Measurements from ENCODE around the gene DLG2. TPM values are rescaled to one million over a fixed set of nuclear protein-coding genes. Genes with fewer than 3 reads are reported as not detected.

Gene DLG2
- total and polyA plus RNA-seq, 2 donors (not counting 3 experiments of a cell fraction or from before 2014, with no cell fraction given): 0.15 to 1.1 TPM

DNA sequence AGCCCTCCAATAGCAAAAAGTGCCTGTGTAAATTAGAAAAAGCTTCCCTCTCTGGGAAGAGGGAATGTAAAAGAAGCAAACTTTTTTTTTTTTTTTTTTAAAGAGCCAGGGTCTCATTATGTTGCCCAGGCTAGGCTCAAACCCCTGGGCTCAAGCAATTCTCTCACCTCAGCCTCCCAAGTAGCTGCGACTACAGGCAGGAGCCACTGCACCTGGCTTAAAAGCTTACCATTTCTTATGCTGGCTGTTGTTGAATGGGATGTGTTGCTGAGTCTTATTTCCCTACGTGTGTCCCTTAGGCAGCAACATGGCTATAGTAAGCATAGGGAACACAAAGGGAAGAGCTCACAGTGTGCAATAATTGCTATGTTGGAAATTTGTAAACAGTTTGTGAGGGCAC lies 2115.5 kb downstream of the DLG2 start:
- Histone ChIP-seq H3K9ac (replicated peaks; ENCODE audit: extremely low read depth, insufficient read depth, low read length) (no peak overlapping the region), H3K36me3 (ENCODE audit: control insufficient read depth in 2 of 2, extremely low read depth in 1 of 2, insufficient read depth in 2 of 2, low read length in 2 of 2) (no peaks in the 10 kb centered on the region), H3K4me2 (ENCODE audit: insufficient read depth, low read length) (no peak overlapping the region), H3K27me3 (ENCODE audit: control insufficient read depth in 2 of 2, insufficient read depth in 2 of 2, low read length in 2 of 2) (no peaks in the 10 kb centered on the region), H3K27ac (ENCODE audit: insufficient read depth, low read depth, low read length) (no peak overlapping the region), H2AFZ (ENCODE audit: low read depth, low read length) (no peak overlapping the region), H3K4me1 (ENCODE audit: control insufficient read depth, extremely low read depth, insufficient read depth, low read length) (no peaks in the 10 kb centered on the region), H3K9me1 (replicated peaks; ENCODE audit: control insufficient read depth, extremely low read depth, insufficient read depth, low read length) (no peaks in the 10 kb centered on the region), H3K4me3 (replicated peaks in 1 of 3; ENCODE audit: insufficient read depth in 1 of 3, low read depth in 1 of 3, low read length in 3 of 3) (no peak overlapping the region), H3K79me2 (ENCODE audit: control insufficient read depth, insufficient read depth, low read length) (no peaks in the 10 kb centered on the region), H3K9me3 (replicated peaks; ENCODE audit: control insufficient read depth, insufficient read depth, low read length) (no peaks in the 10 kb centered on the region), H4K20me1 (replicated peaks; ENCODE audit: control insufficient read depth, extremely low read depth, insufficient read depth, low read length) (no peaks in the 10 kb centered on the region)
- CTCF ChIA-PET: no interaction called here
- POLR2A ChIA-PET: no interaction called here
- intact Hi-C loops (cut with micrococcal nuclease) (no loop called here), dilution Hi-C loops (cut with MboI; ENCODE audit: extremely low pct_ligation_motif_present, low sequenced_read_pairs) (no loop called here)
- TF ChIP-seq, protein P1, sequence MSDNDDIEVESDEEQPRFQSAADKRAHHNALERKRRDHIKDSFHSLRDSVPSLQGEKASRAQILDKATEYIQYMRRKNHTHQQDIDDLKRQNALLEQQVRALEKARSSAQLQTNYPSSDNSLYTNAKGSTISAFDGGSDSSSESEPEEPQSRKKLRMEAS (IDR thresholded peaks at IDR 0.05; ENCODE audit: insufficient read depth, insufficient read length): no peak
- TF ChIP-seq, protein P2, sequence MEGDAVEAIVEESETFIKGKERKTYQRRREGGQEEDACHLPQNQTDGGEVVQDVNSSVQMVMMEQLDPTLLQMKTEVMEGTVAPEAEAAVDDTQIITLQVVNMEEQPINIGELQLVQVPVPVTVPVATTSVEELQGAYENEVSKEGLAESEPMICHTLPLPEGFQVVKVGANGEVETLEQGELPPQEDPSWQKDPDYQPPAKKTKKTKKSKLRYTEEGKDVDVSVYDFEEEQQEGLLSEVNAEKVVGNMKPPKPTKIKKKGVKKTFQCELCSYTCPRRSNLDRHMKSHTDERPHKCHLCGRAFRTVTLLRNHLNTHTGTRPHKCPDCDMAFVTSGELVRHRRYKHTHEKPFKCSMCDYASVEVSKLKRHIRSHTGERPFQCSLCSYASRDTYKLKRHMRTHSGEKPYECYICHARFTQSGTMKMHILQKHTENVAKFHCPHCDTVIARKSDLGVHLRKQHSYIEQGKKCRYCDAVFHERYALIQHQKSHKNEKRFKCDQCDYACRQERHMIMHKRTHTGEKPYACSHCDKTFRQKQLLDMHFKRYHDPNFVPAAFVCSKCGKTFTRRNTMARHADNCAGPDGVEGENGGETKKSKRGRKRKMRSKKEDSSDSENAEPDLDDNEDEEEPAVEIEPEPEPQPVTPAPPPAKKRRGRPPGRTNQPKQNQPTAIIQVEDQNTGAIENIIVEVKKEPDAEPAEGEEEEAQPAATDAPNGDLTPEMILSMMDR (IDR thresholded peaks at IDR 0.05; ENCODE audit: extremely low read depth in 1 of 2, insufficient read depth in 1 of 2, low read depth in 1 of 2, low read length in 2 of 2): no peak
- TF ChIP-seq EZH2 (IDR thresholded peaks at IDR 0.05; ENCODE audit: borderline replicate concordance, low read depth, low read length, severe bottlenecking): no peak
- TF ChIP-seq POLR2AphosphoS5 (IDR thresholded peaks at IDR 0.05; ENCODE audit: insufficient read depth, low read depth, low read length): no peak
- no peak for TF ChIP-seq POLR2A (IDR thresholded peaks at IDR 0.05; ENCODE audit: low read depth, low read length)
- no peak for TF ChIP-seq JUN (IDR thresholded peaks at IDR 0.05; ENCODE audit: borderline replicate concordance, insufficient read depth, insufficient read length, low read depth)
- no peak for TF ChIP-seq GATA2 (IDR thresholded peaks at IDR 0.05; ENCODE audit: insufficient read depth, insufficient read length, low read depth, low read length)
- DNase-seq (ENCODE audit: low read depth, low spot score): no peak
- no peak for FAIRE-seq
- BruUV-seq (replicated peaks): no TSS peak
